Endometrial microvascular endothelial cells (primary cell): ENCODE results near the gene TRPM3. TPM values are rescaled to one million over a fixed set of nuclear protein-coding genes. Genes with fewer than 3 reads are reported as not detected.

Experiments
- in situ Hi-C: cut with HindIII; loops from 2 replicates; pipeline ENCODE4 v1.10.0; 2017; ENCODE audit warnings: low sequenced_read_pairs, low pct_unique_long_range_greater_than_20kb; ENCODE audit errors: inconsistent ontology term
- total RNA-seq: library from RNA; depleted of rRNA; stranded (reverse); fragments of >200 nt; gene quantifications from one replicate; pipeline ENCODE4 v1.2.3, GENCODE V29; 2015; ENCODE audit errors: inconsistent ontology term

The TRPM3 gene
- total RNA-seq, 1 donor from 2014 or later = under 0.01 TPM

- in situ Hi-C loops = no loop called here
These were observed 247.9 kb downstream of the TRPM3 start for GRCh38 chr9:70873506-70873905.

- in situ Hi-C loops = no loop called here
These were observed 252.5 kb downstream of the TRPM3 start for GRCh38 chr9:70868661-70869652.

DNA sequence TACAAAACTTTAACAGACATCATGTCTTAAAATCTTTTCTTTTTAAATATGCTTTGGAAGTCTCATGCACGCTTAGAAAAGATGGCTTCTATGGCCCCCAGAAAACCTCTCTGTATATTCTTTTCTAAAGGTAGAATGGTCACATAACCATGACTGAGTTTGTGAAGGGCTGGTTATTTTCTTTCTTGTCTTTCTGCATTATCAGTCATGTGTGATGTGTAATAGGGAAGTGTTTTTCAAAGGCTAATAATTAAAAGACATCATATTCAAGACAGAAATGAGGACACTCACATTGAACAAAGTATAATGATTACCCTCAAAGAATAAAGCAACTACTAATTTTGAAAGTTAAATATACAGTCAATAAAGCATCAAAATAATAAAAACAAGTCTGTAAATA, 253.4 kb downstream of the TRPM3 start:
- in situ Hi-C loops = no loop called here

DNA sequence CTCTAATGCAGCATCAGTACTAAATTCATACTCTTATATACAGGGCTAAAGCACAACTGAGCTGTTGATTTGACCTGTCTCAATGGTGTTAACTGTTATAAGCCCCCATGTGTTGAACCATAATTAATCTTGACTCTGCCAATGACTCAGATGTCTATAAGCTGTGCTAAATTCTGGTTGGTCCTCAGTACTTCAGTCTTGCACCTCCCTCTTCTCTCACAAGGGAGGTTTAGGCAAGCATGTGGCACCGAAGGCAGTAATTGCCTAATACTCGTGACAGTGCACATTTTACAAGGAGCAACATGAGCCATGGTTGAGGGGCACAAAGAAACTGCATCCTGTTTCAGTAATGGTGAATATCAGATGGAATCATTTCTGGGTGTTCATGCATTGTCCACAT, 255.9 kb downstream of the TRPM3 start:
- in situ Hi-C loops = no loop called here

DNA sequence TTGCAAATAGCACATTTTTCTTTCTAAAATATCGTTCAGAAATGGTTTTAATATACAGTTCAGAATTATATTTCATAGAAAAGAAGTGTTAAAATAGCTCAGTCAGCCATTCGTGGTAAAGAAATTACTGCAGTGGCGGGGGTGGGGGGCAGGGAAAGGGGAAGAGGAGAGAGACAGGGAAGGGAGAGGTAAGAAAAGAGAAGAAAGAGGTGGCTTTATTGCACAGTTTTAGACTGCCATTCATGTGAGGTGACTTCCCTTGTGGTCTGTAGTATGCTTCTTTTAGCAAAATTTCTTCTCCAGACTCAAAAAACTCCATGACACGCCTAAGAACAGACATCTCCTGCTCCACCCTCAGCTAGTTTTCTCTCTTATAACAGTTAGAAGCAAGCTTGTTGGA, 259.6 kb downstream of the TRPM3 start:
- in situ Hi-C loops = no loop called here

DNA sequence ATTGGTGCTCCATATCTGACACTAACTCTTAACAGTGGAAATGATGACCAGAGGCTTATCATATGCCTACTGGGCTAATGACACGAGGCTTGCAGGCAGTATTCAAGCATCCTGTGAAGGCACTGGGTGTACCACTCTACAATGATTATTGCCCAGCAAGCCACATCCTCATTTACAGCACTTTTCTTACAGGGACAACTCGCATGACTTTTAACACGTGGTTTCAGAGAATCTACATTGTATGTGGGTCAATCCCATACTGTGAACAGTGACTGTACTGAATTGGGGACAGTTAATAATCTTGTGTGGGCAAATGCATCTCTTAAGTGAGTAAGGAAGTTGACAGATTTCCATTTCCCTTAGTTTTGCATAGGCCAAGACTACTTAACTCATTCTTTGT, 260.0 kb downstream of the TRPM3 start:
- in situ Hi-C loops = no loop called here

DNA sequence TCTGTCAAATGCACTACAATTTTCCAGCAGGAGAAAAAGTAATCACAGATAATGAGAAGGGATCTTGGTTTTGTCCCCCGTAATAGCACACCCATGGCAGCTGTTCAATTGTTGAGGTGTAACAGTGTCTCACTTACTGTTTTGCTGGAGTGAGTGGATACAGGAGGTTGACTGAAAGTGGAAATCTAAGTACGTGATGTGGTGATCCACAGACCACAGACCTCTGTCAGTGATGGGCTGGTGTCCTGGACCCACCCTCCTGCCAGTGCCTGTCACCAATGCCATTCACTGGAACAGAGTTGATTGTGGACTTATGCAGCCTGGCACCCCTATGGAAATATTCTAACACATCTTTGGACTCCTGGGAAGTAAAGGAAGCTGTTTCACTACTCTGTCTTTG, 261.7 kb downstream of the TRPM3 start:
- in situ Hi-C loops = no loop called here

GRCh38 chr9:70856411-70856810, 265.0 kb downstream of the TRPM3 start:
- in situ Hi-C loops = no loop called here

DNA sequence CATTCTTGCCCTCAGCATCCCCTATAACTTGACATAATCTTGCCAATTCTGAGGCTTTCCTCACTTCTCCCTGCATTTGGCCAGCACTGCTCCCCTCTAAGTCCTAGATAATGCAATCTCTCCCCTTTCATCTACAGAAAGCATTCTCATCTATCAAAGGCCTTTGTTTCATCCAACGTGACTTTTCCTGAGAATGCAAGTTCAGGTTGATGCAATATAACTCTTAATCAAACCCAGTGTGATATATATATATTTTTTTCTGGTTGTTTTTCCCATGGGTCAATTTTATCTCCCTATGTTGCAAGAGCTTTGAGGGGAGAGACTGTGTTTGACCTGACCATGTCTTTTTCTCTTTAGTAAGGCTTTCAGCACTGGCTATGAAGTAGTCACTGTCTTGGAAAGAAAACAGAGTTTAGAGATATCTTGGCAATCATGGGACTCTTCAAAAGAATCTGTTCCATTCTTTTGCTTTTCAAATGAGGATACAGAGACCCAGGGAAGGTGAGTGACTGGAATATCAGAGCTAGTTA, 268.6 kb downstream of the TRPM3 start:
- in situ Hi-C loops = no loop called here

GRCh38 chr9:70840266-70840665, 281.2 kb downstream of the TRPM3 start:
- in situ Hi-C loops = no loop called here

DNA sequence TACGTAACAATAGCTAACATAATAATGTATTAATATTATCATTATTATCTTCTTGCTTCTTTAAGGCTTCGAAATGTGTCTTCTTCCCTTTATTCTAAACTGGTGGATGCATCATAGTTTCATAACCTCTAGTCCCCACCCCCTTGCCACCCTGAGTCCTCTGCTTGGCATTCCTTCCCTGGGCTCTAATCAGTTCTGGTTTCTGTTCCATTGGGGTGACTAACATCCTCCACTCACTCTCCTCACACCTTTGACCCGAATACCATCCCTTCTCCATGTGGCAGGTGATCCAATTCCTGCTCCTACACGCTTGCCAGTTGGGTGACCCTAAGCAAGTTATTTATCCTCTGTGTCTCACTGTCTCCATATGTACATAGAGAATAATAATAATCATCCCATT, 286.1 kb downstream of the TRPM3 start:
- in situ Hi-C loops = no loop called here

DNA sequence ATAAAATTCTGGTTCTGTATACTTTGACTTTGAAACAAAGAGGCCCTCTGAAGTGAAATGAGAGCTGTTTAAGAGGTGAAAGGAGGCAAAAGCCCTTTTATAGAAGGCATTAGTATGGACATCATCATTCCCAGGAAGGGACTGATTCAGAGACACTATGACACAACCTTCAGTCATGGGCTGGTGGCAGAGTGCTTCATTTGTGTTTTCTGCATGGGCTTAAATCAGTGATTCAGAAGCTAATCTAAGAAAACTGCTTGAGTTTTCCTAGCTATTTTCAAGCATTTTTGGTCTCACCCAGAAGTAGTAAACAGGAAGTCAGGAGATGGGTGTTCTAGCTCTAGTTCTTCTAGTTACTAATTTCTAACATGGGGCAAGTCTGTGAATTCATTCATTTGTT, 288.9 kb downstream of the TRPM3 start:
- in situ Hi-C loops = no loop called here

- in situ Hi-C loops = no loop called here
These were observed 290.8 kb downstream of the TRPM3 start for GRCh38 chr9:70830618-70831017.

DNA sequence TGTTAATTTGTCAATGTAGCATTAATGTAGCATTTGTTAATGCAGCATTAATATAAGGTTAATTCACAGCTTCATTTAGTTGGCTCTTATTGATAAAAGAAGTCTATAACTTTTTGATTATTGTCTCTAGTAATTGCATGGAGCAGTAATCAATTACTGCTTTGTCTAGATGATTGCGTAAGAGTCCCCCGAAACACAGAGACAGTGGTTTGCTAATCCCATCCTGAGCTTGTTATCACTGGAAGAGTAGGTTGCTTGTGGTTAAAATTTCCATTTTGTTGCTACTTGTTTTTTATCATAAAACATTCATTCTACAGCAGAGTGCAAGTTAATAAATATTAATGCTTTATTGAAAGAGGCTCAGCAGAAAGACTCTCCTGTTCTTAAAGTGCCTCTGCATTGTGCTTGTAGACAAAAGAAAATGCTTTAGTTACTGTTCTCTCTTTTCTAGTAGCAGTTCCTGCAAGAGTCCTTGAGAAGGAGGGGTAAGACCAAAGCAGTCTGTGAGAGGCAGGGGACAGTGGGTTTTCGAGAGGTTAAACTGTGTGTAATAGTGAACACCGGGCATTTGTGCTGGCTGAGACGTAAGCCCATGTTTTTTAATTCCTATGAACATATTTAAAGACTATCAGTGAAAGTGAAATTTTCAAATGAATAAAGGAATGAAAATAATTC, 291.7 kb downstream of the TRPM3 start:
- in situ Hi-C loops = no loop called here

GRCh38 chr9:70826562-70826961, 294.9 kb downstream of the TRPM3 start:
- in situ Hi-C loops = no loop called here

- in situ Hi-C loops = no loop called here
These were observed 298.1 kb downstream of the TRPM3 start for GRCh38 chr9:70823284-70823683.

- in situ Hi-C loops = no loop called here
These were observed 304.1 kb downstream of the TRPM3 start for GRCh38 chr9:70817311-70817710.

DNA sequence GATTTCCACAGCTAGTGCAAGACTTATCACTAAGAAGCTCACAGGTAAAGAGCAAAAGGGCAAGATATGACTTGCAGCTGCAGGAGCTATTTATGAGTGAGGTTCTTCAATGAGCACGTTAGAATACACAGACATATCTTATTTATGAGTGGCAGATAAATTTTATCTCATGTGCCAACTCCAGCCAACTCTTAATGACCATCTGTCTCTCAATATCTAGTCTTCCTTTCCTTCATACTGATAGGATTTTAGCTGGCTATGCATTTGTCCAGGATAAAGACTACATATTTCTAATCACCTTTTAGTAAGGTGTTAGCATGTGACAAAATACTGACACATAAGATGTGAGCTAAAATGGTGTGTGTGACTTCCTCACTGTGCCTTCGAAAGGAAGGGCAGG, 304.5 kb downstream of the TRPM3 start:
- in situ Hi-C loops = no loop called here

- in situ Hi-C loops = no loop called here
These were observed 305.1 kb downstream of the TRPM3 start for GRCh38 chr9:70816316-70816715.

DNA sequence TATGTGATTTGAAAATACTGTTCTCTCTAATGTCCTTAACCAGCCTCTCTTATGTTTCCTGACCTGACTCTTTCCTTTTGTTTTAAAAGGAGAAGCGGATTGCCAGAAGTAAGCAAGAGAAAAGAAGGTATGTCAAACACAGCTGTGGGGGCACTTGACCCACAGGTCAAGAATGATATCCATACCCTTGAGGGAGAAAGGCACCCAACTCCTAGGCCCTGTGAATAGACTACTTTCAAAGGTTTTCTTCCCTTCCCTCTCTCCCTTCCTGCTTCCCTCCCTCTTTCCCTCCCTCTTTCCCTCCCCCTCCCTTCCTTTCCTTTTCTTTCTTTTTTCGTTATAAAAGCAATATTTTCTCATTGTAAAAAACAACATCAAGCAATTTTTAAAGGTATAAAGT, 306.8 kb downstream of the TRPM3 start:
- in situ Hi-C loops = no loop called here
